HepG2 (cell line): ENCODE measurements around the gene TMEM114. TPM values are rescaled to one million over a fixed set of nuclear protein-coding genes. Genes with fewer than 3 reads are reported as not detected.

Experiments
- ATAC-seq: fragments of 200-7000 bp; cut with Tn5 transposase; 3 replicates; pipeline ENCODE4 v1.9.1; 2020; ENCODE audit warnings: mild to moderate bottlenecking, moderate library complexity
- BruUV-seq: library from RNA; stranded (reverse); fragments of 400-500 nt; replicated peaks from 2 replicates; lab custom pipeline; 2021; lab: Mats Ljungman, UMichigan
- CTCF ChIA-PET: fragments of 300-600 bp; formaldehyde crosslinking; extraction: SDS; loops from one replicate; lab custom pipeline; 2021; ENCODE audit warnings: low total read pairs, inconsistent platforms, low intra/inter-chr PET ratio; lab: Yijun Ruan, JAX
- POLR2A ChIA-PET: fragments of 350-600 bp; sonication (Branson Sonifier 250); formaldehyde crosslinking; loops from one replicate; lab custom pipeline; 2020; ENCODE audit warnings: antibody characterized with exemption, inconsistent platforms; lab: Yijun Ruan, JAX
- DNase-seq: peaks from one replicate; pipeline ENCODE4 v3.0.0-alpha.2; 2015; ENCODE audit warnings: low spot score
- FAIRE-seq: peaks from 3 replicates; lab custom pipeline; 2011; peaks lifted over from hg19 to GRCh38; lab: Jason Lieb, UNC
- H2AFZ ChIP-seq: one replicate; pipeline ENCODE4 v1.6.1; 2011; ENCODE audit warnings: low read length, inconsistent platforms
- H3K27ac ChIP-seq: fragments of 300-600 bp; 3 replicates; pipeline ENCODE4 v1.8.0; 2011; ENCODE audit warnings: mixed run types, mild to moderate bottlenecking, mixed read lengths, low read length, inconsistent platforms; ENCODE audit not compliant: insufficient read depth; ENCODE audit errors: extremely low read length
- H3K27me3 ChIP-seq, 2 experiments: fragments of 200-600 bp in 1 of 2; 2 replicates in 1 of 2; 3 replicates in 1 of 2; pipeline versions ENCODE4 v1.6.0 to v1.8.0; 2011; ENCODE audit warnings: low read length in 2 of 2, mild to moderate bottlenecking in 2 of 2, moderate library complexity in 2 of 2, inconsistent platforms in 1 of 2; ENCODE audit not compliant: insufficient read depth in 2 of 2, control insufficient read depth in 1 of 2
- H3K36me3 ChIP-seq, 2 experiments: fragments of 200-600 bp in 1 of 2; replicated peaks in 1 of 2; 2 replicates in 1 of 2; 3 replicates in 1 of 2; pipeline versions ENCODE4 v1.5.1 to v1.8.0; 2011; ENCODE audit warnings: low read length in 2 of 2, inconsistent platforms in 1 of 2; ENCODE audit not compliant: insufficient read depth in 2 of 2, control insufficient read depth in 1 of 2
- H3K4me1 ChIP-seq: 2 replicates; pipeline ENCODE4 v1.5.1; 2012; ENCODE audit warnings: low read length, inconsistent platforms; ENCODE audit not compliant: insufficient read depth
- H3K4me2 ChIP-seq: 2 replicates; pipeline ENCODE4 v1.6.0; 2011; ENCODE audit warnings: low read depth, low read length, inconsistent platforms
- H3K4me3 ChIP-seq, 3 experiments: fragments of 200-600 bp in 1 of 3; sonication (generic), shearing (Covaris generic) in 1 of 3; replicated peaks in 1 of 3; 2 replicates each; pipeline ENCODE4 v1.5.1; 2011 to 2016; ENCODE audit warnings: low read length in 3 of 3, inconsistent platforms in 2 of 3, low read depth in 2 of 3, mild to moderate bottlenecking in 2 of 3, control low read depth in 1 of 3, mixed read lengths in 1 of 3; ENCODE audit not compliant: insufficient read depth in 1 of 3
- H3K79me2 ChIP-seq: one replicate; pipeline ENCODE4 v1.6.1; 2011; ENCODE audit warnings: low read length, inconsistent platforms; ENCODE audit not compliant: insufficient read depth
- H3K9ac ChIP-seq: 2 replicates; pipeline ENCODE4 v1.6.0; 2011; ENCODE audit warnings: mild to moderate bottlenecking, low read depth, low read length, inconsistent platforms; ENCODE audit not compliant: insufficient read depth
- H3K9me3 ChIP-seq: 2 replicates; pipeline ENCODE4 v1.5.1; 2012; ENCODE audit warnings: mild to moderate bottlenecking, low read length
- H4K20me1 ChIP-seq: 2 replicates; pipeline ENCODE4 v1.6.0; 2011; ENCODE audit warnings: inconsistent platforms, mild to moderate bottlenecking, low read length, moderate library complexity; ENCODE audit not compliant: insufficient read depth
- BCL6 ChIP-seq: IDR thresholded peaks from 2 replicates; pipeline ENCODE4 v1.6.1; 2016; ENCODE audit warnings: missing genetic modification reagents, missing compliant biosample characterization
- FOXK1 ChIP-seq: sonication (generic); formaldehyde crosslinking; IDR thresholded peaks from 2 replicates; pipeline ENCODE4 v1.4.0; 2020; ENCODE audit warnings: low read depth, missing genetic modification reagents, borderline replicate concordance
- HNRNPK ChIP-seq: fragments of 200-400 bp; formaldehyde crosslinking; IDR thresholded peaks from 2 replicates; pipeline ENCODE4 v1.6.1; 2018; ENCODE audit warnings: low read length, low read depth, moderate library complexity, mild to moderate bottlenecking; ENCODE audit not compliant: poor library complexity, severe bottlenecking
- HOXA9 ChIP-seq: sonication (generic); formaldehyde crosslinking; IDR thresholded peaks from 2 replicates; pipeline ENCODE4 v1.8.1; 2022; ENCODE audit warnings: missing genetic modification reagents, mild to moderate bottlenecking, moderate library complexity, borderline replicate concordance
- NAIF1 ChIP-seq: sonication (generic); formaldehyde crosslinking; IDR thresholded peaks from 2 replicates; pipeline ENCODE4 v1.5.0; 2020; ENCODE audit warnings: mild to moderate bottlenecking, missing genetic modification reagents, borderline replicate concordance
- ZNF878 ChIP-seq: sonication (generic); formaldehyde crosslinking; IDR thresholded peaks from 2 replicates; pipeline ENCODE4 v1.8.1; 2023; ENCODE audit warnings: mild to moderate bottlenecking, missing genetic modification reagents, moderate library complexity
- ZSCAN30 ChIP-seq: sonication (generic); formaldehyde crosslinking; IDR thresholded peaks from 2 replicates; pipeline ENCODE4 v1.5.0; 2020; ENCODE audit warnings: mild to moderate bottlenecking, missing genetic modification reagents
- whole genome bisulfite sequencing: methylation state at CpG from one replicate; pipeline ENCODE4 v1.1.6; 2017; ENCODE audit warnings: low lambda C conversion rate; 5-methylcytosine and 5-hydroxymethylcytosine counted together
- in situ Hi-C: cut with HindIII; loops from 2 replicates; pipeline ENCODE4 v1.10.0; 2017; ENCODE audit warnings: low pct_unique_long_range_greater_than_20kb; ENCODE audit not compliant: extremely low pct_ligation_motif_present
- intact Hi-C: fragments of 100-400 bp; cut with micrococcal nuclease; formaldehyde crosslinking; loops from one replicate; pipeline ENCODE4 v1.10.0; 2022; ENCODE audit not compliant: unreplicated experiment
- polyA plus RNA-seq, 8 experiments: library from polyadenylated mRNA; depleted of rRNA in 3 of 8; stranded (reverse) in 7 of 8; unstranded in 1 of 8; fragments of >200 nt; fragmentation: Illumina TruSeq in 4 of 8; extraction: Trizol in 4 of 8; gene quantifications; 2 replicates each; pipeline versions ENCODE4 v1.2.1 to v1.2.3, GENCODE V29; 2011 to 2016; ENCODE audit warnings: low read depth in 4 of 8, missing spikeins in 1 of 8, mixed read lengths in 1 of 8; ENCODE audit not compliant: insufficient read depth in 1 of 8
- total RNA-seq, 5 experiments: library from RNA; depleted of rRNA; stranded (reverse); fragments of >200 nt; fragmentation: Illumina TruSeq; extraction: Trizol; gene quantifications; 2 replicates each; pipeline ENCODE4 v1.2.3, GENCODE V29; 2016; ENCODE audit warnings: low read depth in 1 of 5
- TF ChIP-seq, protein P1 (sequence below): sonication (generic); formaldehyde crosslinking; IDR thresholded peaks from 2 replicates; pipeline ENCODE4 v1.4.0; 2020; ENCODE audit warnings: mild to moderate bottlenecking, missing genetic modification reagents

Gene TMEM114
- total and polyA plus RNA-seq, 2 of the 13 experiments (the other 11 are each of a cell fraction or from before 2014, with no cell fraction given) = not detected

DNA sequence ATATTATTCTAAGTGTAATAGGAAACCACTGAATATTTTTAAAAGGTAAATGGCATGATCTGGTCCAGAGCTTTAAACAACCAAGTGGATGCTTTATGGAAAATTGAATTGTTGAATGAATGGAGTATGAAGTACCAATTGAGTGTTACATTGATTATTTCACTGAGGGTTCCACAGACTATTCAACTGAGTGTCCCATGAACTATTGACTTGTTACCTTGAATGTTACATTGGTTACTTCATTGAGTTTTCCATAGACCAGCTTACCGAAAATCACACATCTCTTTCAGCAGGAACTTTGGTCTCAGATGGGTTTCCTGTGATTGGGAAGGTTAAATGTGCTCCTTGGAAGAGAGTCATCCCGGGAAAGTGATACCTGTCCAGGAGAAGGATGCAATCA lies 56.8 kb downstream of the TMEM114 start (continued):
- TF ChIP-seq FOXK1 = no peak
- TF ChIP-seq ZSCAN30 = peak; percentile 100
- TF ChIP-seq, protein P1, sequence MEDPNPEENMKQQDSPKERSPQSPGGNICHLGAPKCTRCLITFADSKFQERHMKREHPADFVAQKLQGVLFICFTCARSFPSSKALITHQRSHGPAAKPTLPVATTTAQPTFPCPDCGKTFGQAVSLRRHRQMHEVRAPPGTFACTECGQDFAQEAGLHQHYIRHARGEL (CRISPR knock-in tag) = no peak
- no peak for TF ChIP-seq ZNF878
- no peak for TF ChIP-seq HOXA9
- TF ChIP-seq NAIF1 (CRISPR knock-in tag) = no peak

DNA sequence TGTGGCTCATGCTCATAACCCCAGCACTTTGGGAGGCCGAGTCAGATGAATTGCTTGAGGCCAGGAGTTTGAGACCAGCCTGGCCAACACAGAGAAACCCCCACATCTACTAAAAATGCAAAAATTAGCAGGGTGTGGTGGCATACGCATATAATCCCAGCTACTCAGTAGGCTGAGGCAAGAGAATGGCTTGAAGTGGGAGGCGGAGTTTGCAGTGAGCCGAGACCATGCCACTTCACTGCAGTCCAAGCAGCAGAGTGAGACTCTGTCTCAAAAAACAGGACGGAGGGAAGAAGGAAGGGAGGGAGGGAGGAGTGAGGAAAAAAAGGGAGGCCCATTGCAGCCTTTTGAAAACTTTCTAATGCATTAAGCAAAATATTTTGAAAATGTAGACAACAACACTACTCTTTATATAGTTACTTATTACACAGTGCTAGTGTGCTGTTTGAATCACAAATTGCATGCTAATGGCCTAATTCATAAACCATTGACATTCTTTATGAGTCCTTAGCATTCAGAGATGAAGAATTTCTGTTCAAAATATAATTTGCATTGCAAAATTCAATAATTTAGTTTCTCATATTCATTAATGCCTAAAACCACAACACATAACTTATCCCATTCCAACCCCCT lies 59.4 kb downstream of the TMEM114 start:
- ATAC-seq (no peak), DNase-seq (no peak), FAIRE-seq (no peak)
- H3K27ac ChIP-seq = no peak overlapping the region
- H3K9me3 ChIP-seq = no peaks in the 10 kb centered on the region
- no peak overlapping the region for H3K4me3 ChIP-seq
- no peak overlapping the region for H2AFZ ChIP-seq
- H3K79me2 ChIP-seq = no peaks in the 10 kb centered on the region
- 8% methylated on average over 5 of the region's 5 CpGs for WGBS
- H3K36me3 ChIP-seq = no peaks in the 10 kb centered on the region
- BruUV-seq = no TSS peak
- no peak overlapping the region for H3K4me2 ChIP-seq
- peaks cover 4% of the 10 kb centered on the region; the same call in 1 of the 2 replicates for H3K4me1 ChIP-seq
- H3K27me3 ChIP-seq = peaks cover 6 to 64% of the 10 kb centered on the region in 2 experiments; a peak in 4 of 5 replicates
- no peaks in the 10 kb centered on the region for H4K20me1 ChIP-seq
- intact Hi-C loops (no loop called here), in situ Hi-C loops (no loop called here)
- CTCF ChIA-PET = no interaction called here
- TF ChIP-seq HNRNPK (peak; percentile 68), BCL6 (CRISPR knock-in tag) (no peak)
- H3K9ac ChIP-seq = no peak overlapping the region
- POLR2A ChIA-PET = no interaction called here
